ENCODE results near the gene TMPRSS3.

TMPRSS3 gene

DNA sequence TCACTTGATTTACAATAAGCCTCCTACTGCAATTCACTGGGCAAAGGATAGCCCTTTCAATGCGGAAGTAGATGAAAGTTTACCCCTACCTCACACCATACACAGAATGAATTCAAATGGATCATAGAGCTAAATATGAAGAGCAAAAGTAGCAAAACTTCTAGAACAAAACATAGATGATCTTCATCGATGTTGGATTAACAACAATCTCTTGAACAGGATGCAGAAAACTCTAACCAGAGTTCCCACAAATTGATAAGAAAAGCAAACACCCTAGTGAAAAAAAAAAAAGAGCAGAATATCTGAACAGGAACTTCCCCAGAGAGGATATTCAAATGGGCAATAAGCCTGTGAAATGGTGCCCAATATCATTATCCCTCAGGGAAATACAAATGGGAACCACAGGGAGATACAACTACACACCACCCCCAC is 6.0 kb upstream of the TMPRSS3 start:
- TF ChIP-seq, protein P1, sequence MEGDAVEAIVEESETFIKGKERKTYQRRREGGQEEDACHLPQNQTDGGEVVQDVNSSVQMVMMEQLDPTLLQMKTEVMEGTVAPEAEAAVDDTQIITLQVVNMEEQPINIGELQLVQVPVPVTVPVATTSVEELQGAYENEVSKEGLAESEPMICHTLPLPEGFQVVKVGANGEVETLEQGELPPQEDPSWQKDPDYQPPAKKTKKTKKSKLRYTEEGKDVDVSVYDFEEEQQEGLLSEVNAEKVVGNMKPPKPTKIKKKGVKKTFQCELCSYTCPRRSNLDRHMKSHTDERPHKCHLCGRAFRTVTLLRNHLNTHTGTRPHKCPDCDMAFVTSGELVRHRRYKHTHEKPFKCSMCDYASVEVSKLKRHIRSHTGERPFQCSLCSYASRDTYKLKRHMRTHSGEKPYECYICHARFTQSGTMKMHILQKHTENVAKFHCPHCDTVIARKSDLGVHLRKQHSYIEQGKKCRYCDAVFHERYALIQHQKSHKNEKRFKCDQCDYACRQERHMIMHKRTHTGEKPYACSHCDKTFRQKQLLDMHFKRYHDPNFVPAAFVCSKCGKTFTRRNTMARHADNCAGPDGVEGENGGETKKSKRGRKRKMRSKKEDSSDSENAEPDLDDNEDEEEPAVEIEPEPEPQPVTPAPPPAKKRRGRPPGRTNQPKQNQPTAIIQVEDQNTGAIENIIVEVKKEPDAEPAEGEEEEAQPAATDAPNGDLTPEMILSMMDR (conservative IDR thresholded peaks at IDR 0.05) = no peak
- no peak for TF ChIP-seq ZFX (IDR thresholded peaks at IDR 0.05)
- no peak overlapping the region for H3K27ac ChIP-seq

DNA sequence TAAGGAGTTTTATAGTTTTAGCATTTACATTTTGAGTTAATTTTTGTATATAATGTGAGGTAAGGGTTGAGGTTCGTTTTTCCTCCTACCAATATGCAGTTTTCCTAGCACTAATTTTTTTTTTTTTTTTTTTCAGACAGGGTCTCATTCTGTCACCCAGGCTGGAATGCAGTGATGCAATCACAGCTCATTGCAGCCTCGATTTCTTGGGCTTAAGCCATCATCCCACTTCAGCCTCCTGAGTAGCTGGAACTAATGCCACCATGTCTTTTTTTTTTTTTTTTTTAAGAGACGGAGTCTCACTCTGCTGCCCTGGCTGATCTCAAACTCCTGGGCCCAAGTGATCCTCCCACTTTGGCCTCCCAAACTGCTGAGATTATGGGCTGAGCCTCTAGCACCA is 5.3 kb upstream of the TMPRSS3 start:
- TF ChIP-seq ZFX (IDR thresholded peaks at IDR 0.05) = no peak
- TF ChIP-seq, protein P1 (conservative IDR thresholded peaks at IDR 0.05) = no peak
- no peak overlapping the region for H3K27ac ChIP-seq

DNA sequence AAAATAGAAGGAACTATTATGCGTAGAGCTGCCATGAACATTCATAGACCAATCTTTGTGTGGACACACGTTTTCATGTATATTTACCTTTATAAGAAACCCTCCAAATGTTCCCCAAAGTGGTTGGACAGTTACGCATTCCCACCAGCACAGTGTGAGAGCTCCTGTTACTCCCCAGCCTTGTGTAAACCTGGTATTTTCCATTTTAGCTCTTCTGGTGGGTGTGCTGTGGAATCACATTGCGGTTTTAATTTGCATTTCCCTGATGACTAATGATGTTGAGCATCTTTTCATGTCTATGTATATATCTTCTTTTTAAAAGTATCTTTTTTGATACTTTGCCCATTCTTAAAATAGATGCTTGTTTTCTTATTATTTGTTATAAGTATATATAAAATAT is 4.7 kb upstream of the TMPRSS3 start:
- H3K27ac ChIP-seq = no peak overlapping the region
- TF ChIP-seq, protein P1 (conservative IDR thresholded peaks at IDR 0.05) = no peak
- TF ChIP-seq ZFX (IDR thresholded peaks at IDR 0.05) = no peak

DNA sequence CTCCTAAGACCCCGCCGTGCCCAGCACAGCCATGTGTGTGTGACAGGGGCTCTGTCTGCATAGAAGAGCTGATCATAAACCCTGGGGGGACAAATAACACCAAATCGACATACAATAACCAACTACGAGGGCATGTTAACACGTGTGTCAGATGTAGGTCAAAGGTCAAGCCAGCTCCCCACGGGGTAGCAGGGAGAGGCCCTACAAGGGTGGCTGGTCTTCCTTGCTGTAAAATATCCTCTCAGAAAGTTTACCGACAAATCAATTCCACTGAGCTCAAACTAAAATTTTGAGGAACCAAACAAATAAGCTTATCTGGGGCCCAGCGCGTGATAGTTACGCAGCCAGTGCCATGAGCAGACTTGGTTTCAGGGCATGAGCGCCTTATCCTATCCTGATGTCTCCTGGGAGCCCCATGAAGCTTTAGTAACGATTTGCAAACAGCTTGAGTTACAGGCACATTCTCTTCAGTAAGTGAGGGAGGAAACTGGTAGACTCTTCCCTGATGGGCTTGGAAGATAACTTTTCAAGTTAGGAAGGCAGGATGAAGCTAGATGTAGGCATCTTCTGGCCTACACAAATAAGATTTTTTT is 2.7 kb upstream of the TMPRSS3 start:
- no peak for TF ChIP-seq ZFX (IDR thresholded peaks at IDR 0.05)
- TF ChIP-seq, protein P1 (conservative IDR thresholded peaks at IDR 0.05) = no peak
- H3K27ac ChIP-seq = no peak overlapping the region

DNA sequence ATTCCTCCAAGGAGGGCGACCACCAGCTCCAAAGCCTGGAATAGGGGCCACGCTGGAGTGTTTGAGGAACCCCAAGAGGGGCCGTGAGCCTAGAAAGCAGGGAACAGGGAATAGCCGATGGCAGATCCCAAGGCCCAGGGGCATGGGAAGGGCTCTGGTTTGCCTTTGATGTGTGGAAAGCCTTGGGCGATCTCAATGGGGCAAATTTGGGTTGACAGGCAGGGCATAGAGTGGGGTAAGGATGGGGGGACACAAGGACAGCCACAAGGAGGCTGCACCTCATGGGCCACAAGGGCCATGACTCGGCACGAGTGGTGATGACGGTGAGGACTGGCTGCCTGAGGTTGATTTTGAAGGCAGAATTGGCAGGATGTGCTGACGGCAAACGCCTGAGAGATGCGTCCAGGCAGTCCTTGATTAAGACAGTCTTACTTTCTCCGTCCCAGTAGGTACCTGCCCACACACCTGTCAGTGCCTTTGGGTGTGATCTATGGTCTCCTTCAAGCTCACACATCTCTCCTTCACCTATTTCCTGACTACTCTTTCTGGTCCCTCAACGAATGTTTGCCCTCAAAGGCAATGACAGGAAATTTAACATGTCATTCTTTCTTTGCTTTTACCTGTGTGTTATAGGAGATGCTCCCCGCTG is 2.0 kb upstream of the TMPRSS3 start:
- no peak for TF ChIP-seq ZFX (IDR thresholded peaks at IDR 0.05)
- TF ChIP-seq, protein P1 (conservative IDR thresholded peaks at IDR 0.05) = no peak

DNA sequence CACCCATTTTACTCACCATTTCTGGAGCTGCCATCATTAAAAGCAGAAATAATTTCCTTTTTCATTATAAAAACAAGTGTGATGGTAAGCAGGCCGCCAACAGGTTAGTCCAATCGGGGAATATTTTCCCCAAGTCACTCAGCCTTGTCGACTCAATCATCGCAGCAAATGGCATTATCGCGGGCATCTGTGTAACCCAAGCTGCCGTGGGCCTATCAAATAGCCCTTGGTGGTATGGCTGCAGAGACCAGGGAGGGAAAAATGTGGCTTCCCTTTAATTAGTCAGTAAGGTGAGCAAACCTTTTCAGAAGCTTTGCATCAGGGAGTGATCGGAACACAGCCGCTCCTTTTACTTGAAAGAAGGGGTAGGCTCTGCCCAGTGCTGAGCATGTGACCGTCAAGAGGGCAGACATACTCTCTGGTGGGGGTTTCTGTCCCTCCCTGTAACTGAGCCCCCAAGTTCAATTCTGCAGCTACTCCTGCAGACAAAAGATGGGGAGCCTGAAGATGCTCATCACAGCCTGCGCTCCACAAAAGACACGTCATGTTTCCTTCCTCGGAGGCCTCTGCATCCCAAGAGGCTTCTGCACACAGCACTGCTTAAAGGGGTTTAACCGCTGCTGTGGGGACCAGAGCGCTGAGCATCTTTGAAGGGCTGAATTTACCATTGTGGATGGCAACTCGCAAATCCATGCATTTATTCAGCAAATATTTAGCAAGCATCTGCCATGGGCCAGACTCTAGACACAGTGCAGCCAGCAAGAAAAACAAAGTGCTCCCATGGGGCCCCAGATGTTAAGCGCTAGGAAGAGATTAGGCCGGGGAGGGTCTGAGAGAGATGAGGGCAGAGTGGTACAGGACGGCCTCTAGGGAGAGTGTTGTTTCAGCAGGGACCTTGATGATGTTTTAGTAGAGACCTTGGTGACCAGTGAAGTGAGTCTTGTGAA is 1.2 kb upstream of the TMPRSS3 start:
- H3K27ac ChIP-seq = no peak overlapping the region
- no peak for TF ChIP-seq ZFX (IDR thresholded peaks at IDR 0.05)
- TF ChIP-seq, protein P1 (conservative IDR thresholded peaks at IDR 0.05) = no peak

More for the DNA sequence above, 2.0 kb upstream of the TMPRSS3 start:
- H3K27ac ChIP-seq = no peak overlapping the region

DNA sequence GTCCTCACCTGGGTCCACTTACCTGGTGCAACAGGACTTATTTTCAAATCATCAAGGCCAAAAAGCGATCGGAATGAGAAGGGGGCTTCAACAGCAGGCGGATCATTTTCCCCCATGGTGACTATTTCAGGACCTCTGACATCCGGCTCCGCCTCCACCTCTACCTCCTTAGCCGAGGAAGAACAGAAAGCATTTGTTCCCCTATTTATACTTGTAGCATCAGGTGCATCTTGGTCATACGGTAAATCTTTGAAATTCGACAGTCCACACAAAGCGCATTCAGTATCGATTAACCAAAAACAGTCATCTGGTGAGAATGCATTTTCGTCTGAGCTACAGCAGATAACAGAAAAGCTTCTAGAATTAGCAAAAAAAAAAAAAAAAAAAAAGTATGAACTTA is 550 bp downstream of the TMPRSS3 start:
- no peak overlapping the region for H3K27ac ChIP-seq
- no peak for TF ChIP-seq ZFX (IDR thresholded peaks at IDR 0.05)
- TF ChIP-seq, protein P1 (conservative IDR thresholded peaks at IDR 0.05) = no peak
